Spleen (tissue), 11 donors: ENCODE data around the gene NYAP2. TPM values are rescaled to one million over a fixed set of nuclear protein-coding genes. Genes with fewer than 3 reads are reported as not detected.

Experiments
- DNase-seq: peaks from one replicate; pipeline ENCODE4 v3.0.0-alpha.2; 2020
- H3K27ac ChIP-seq, 8 donors: fragments of 200-600 bp; sonication (generic) in 7 of 8; 1 replicate in 4 of 8; 2 replicates in 4 of 8; pipeline versions ENCODE4 v1.5.0 to v1.8.0; 2016 to 2021; ENCODE audit warnings: inconsistent platforms in 4 of 8, mild to moderate bottlenecking in 4 of 8, moderate library complexity in 1 of 8
- H3K27me3 ChIP-seq, 7 donors: fragments of 200-600 bp; sonication (generic) in 6 of 7; replicated peaks in 1 of 7; 1 replicate in 4 of 7; 2 replicates in 3 of 7; pipeline versions ENCODE4 v1.5.0 to v1.8.0; 2016 to 2021; ENCODE audit warnings: inconsistent platforms in 3 of 7, mild to moderate bottlenecking in 1 of 7
- H3K36me3 ChIP-seq, 6 donors: fragments of 200-600 bp; sonication (generic) in 5 of 6; 1 replicate in 4 of 6; 2 replicates in 2 of 6; pipeline versions ENCODE4 v1.5.0 to v1.8.0; 2016 to 2021; ENCODE audit warnings: inconsistent platforms in 2 of 6
- H3K4me1 ChIP-seq, 6 donors: fragments of 200-600 bp; sonication (generic) in 5 of 6; 1 replicate in 3 of 6; 2 replicates in 3 of 6; pipeline versions ENCODE4 v1.5.0 to v1.8.0; 2016 to 2021; ENCODE audit warnings: inconsistent platforms in 3 of 6
- H3K4me3 ChIP-seq, 8 donors: fragments of 200-600 bp; sonication (generic) in 7 of 8; 1 replicate in 4 of 8; 2 replicates in 4 of 8; pipeline versions ENCODE4 v1.5.0 to v1.8.0; 2016 to 2021; ENCODE audit warnings: inconsistent platforms in 4 of 8, mild to moderate bottlenecking in 4 of 8, moderate library complexity in 2 of 8
- H3K9me3 ChIP-seq, 8 donors: fragments of 200-600 bp; sonication (generic) in 7 of 8; 1 replicate in 4 of 8; 2 replicates in 4 of 8; pipeline versions ENCODE4 v1.5.0 to v1.8.0; 2016 to 2021; ENCODE audit warnings: inconsistent platforms in 4 of 8
- CTCF ChIP-seq, 11 experiments: fragments of 200-600 bp in 7 of 11; fragments of 450-650 bp in 4 of 11; sonication (generic) in 4 of 11; IDR thresholded peaks in 8 of 11; conservative IDR thresholded peaks in 3 of 11; 1 replicate in 7 of 11; 2 replicates in 4 of 11; pipeline versions ENCODE4 v1.4.0 to v1.8.0; 2016 to 2021; ENCODE audit warnings: antibody characterized with exemption in 11 of 11, inconsistent platforms in 4 of 11, mild to moderate bottlenecking in 1 of 11
- POLR2A ChIP-seq, 3 donors: fragments of 450-650 bp; IDR thresholded peaks; one replicate each; pipeline ENCODE4 v1.5.1; 2017; ENCODE audit warnings: antibody characterized with exemption in 3 of 3, mild to moderate bottlenecking in 1 of 3
- POLR2AphosphoS5 ChIP-seq, 3 donors: sonication (generic); formaldehyde crosslinking; IDR thresholded peaks; one replicate each; pipeline ENCODE4 v1.5.1; 2017; ENCODE audit warnings: antibody characterized with exemption in 3 of 3
- WGBS, 5 donors: extraction: QIAGEN DNeasy Blood & Tissue Kit in 3 of 5; methylation state at CpG; one replicate each; pipeline versions ENCODE4 v1.1.5 to v1.1.7; 2013 to 2018; 5-methylcytosine and 5-hydroxymethylcytosine counted together
- intact Hi-C: fragments of 100-400 bp; cut with DNase I; formaldehyde crosslinking; loops from one replicate; pipeline ENCODE4 v1.15.0; 2023; ENCODE audit warnings: low total_unique reads
- polyA plus RNA-seq, 3 donors: library from polyadenylated mRNA; stranded (reverse); fragments of 200-250 nt; gene quantifications; one replicate each; pipeline ENCODE4 v1.2.1, GENCODE V29; 2013
- total RNA-seq, 7 donors: library from RNA; depleted of rRNA in 3 of 7; stranded (reverse); fragments of >200 nt in 3 of 7; fragmentation: NEBNext Ultra II Directional in 4 of 7; extraction: Animal tissue kit (Norgen Biotek cat#: 25700) in 4 of 7; gene quantifications; one replicate each; pipeline versions ENCODE4 v1.1.0 to v1.2.1, GENCODE V29; 2016 to 2021
- donor health status: healthy with polysubstance abuse.
- donor health status: DM: no; HTN: no; CAD: no; lungs with moderate emphysema.
- donor health status: DM: no; HTN: no; CAD: no.
- donor health status: Bipolar disorder and iron deficiency.
- donor health status: healthy.
- donor health status: DM: no; HTN: no; CAD: no.
- donor health status: DM: yes; HTN: yes; CAD: no.

NYAP2 gene
- total and polyA plus RNA-seq, 10 donors: 0.06 to 0.33 (median 0.16) TPM; not detected in 1

GRCh38 chr2:225496568-225496967 is 97.1 kb downstream of the NYAP2 start:
- TF ChIP-seq POLR2A (IDR thresholded peaks at IDR 0.05) (no peak), POLR2AphosphoS5 (IDR thresholded peaks at IDR 0.05) (no peak), CTCF (IDR thresholded peaks at IDR 0.05 in 8 of 11, conservative IDR thresholded peaks at IDR 0.05 in 3 of 11) (no peak)
- no peak for DNase-seq
- no peaks in the 10 kb centered on the region for H3K27me3 ChIP-seq
- 46 to 73% (median 57%) methylated on average over 1 of the region's 1 CpG for WGBS, 5 donors
- no peaks in the 10 kb centered on the region for H3K36me3 ChIP-seq
- no peak overlapping the region for H3K27ac ChIP-seq
- intact Hi-C loops: no loop called here
- H3K4me1 ChIP-seq: no peaks in the 10 kb centered on the region
- H3K9me3 ChIP-seq: no peaks in the 10 kb centered on the region
- no peak overlapping the region for H3K4me3 ChIP-seq

GRCh38 chr2:225497166-225497565 is 97.7 kb downstream of the NYAP2 start:
- Histone ChIP-seq H3K4me1 (no peaks in the 10 kb centered on the region), H3K4me3 (no peak overlapping the region), H3K36me3 (no peaks in the 10 kb centered on the region), H3K9me3 (no peaks in the 10 kb centered on the region), H3K27ac (no peak overlapping the region), H3K27me3 (no peaks in the 10 kb centered on the region)
- WGBS, 5 donors: 79 to 90% (median 86%) methylated on average over 3 of the region's 3 CpGs
- TF ChIP-seq POLR2A (IDR thresholded peaks at IDR 0.05) (no peak), CTCF (IDR thresholded peaks at IDR 0.05 in 8 of 11, conservative IDR thresholded peaks at IDR 0.05 in 3 of 11) (no peak), POLR2AphosphoS5 (IDR thresholded peaks at IDR 0.05) (no peak)
- no peak for DNase-seq
- intact Hi-C loops: no loop called here

GRCh38 chr2:225501022-225501421 is 101.5 kb downstream of the NYAP2 start:
- intact Hi-C loops: no loop called here
- Histone ChIP-seq H3K36me3 (no peaks in the 10 kb centered on the region), H3K27ac (no peak overlapping the region), H3K4me1 (no peaks in the 10 kb centered on the region), H3K27me3 (no peaks in the 10 kb centered on the region), H3K9me3 (no peaks in the 10 kb centered on the region), H3K4me3 (no peak overlapping the region)
- DNase-seq: no peak
- no peak for TF ChIP-seq POLR2A (IDR thresholded peaks at IDR 0.05)
- TF ChIP-seq CTCF (IDR thresholded peaks at IDR 0.05 in 8 of 11, conservative IDR thresholded peaks at IDR 0.05 in 3 of 11): no peak
- no peak for TF ChIP-seq POLR2AphosphoS5 (IDR thresholded peaks at IDR 0.05)

- DNase-seq: no peak
- Histone ChIP-seq H3K4me1 (no peaks in the 10 kb centered on the region), H3K4me3 (no peak overlapping the region), H3K9me3 (no peaks in the 10 kb centered on the region), H3K36me3 (no peaks in the 10 kb centered on the region), H3K27me3 (no peaks in the 10 kb centered on the region), H3K27ac (no peak overlapping the region)
- intact Hi-C loops: no loop called here
- WGBS, 5 donors: 61 to 80% (median 74%) methylated on average over 1 of the region's 1 CpG
- no peak for TF ChIP-seq POLR2A (IDR thresholded peaks at IDR 0.05)
- TF ChIP-seq POLR2AphosphoS5 (IDR thresholded peaks at IDR 0.05): no peak
- TF ChIP-seq CTCF (IDR thresholded peaks at IDR 0.05 in 8 of 11, conservative IDR thresholded peaks at IDR 0.05 in 3 of 11): no peak
Measured at GRCh38 chr2:225502971-225503370, 103.5 kb downstream of the NYAP2 start.
